Activated naive CD4-positive, alpha-beta T cell treated with anti-CD3 and anti-CD28 coated beads, Interleukin-2, amount 50 U/mL, for 72 hours (primary cell): Measurements from ENCODE around the gene COL25A1. TPM values are rescaled to one million over a fixed set of nuclear protein-coding genes. Genes with fewer than 3 reads are reported as not detected.

Experiments used
- ATAC-seq, 2 donors: fragments of 150-1000 bp; cut with Tn5 transposase; 2 replicates each; pipeline ENCODE4 v1.10.0; 2021; ENCODE audit warnings: mild to moderate bottlenecking in 2 of 2, moderate library complexity in 2 of 2
- DNase-seq, 2 donors: peaks; one replicate each; pipeline ENCODE4 v3.0.0; 2021 to 2022; ENCODE audit warnings: low spot score in 2 of 2
- H3K27ac Mint-ChIP-seq, 2 donors: one replicate each; pipeline ENCODE4 v1.8.0; 2022; ENCODE audit warnings: mild to moderate bottlenecking in 2 of 2, mixed read lengths in 2 of 2
- H3K36me3 Mint-ChIP-seq, 2 donors: one replicate each; pipeline ENCODE4 v1.8.0; 2022; ENCODE audit warnings: mixed read lengths in 2 of 2
- H3K9me3 Mint-ChIP-seq, 2 donors: one replicate each; pipeline ENCODE4 v1.8.0; 2022; ENCODE audit warnings: mixed read lengths in 2 of 2
- total RNA-seq, 2 donors: library from RNA; stranded (reverse); gene quantifications; one replicate each; pipeline ENCODE4 v1.2.3, GENCODE V29; 2022

COL25A1 gene
- total RNA-seq, 2 donors from 2014 or later: not detected

DNA sequence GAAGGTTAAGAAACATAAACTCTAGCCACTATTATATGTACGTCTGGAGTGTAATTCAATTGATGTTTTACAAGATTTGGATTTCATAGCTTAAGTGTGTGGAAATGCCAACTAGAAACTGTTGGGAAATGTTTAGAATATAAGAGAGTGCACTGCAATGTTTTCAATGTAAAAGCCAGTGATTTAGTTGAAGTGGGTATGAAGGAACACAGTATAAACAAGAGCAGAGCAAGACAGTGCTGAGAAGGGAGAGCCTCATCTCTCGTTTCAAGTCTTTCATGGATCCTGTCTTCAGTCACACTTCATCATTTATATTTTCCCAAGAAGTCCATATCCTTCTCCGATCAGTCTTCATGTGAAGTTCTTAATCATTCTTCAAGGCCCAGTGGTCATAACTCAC lies 375.7 kb downstream of the COL25A1 start:
- Mint-ChIP-seq H3K27ac (no peak overlapping the region), H3K36me3 (no peaks in the 10 kb centered on the region), H3K9me3 (no peaks in the 10 kb centered on the region)
- DNase-seq (no peak), ATAC-seq (no peak)

DNA sequence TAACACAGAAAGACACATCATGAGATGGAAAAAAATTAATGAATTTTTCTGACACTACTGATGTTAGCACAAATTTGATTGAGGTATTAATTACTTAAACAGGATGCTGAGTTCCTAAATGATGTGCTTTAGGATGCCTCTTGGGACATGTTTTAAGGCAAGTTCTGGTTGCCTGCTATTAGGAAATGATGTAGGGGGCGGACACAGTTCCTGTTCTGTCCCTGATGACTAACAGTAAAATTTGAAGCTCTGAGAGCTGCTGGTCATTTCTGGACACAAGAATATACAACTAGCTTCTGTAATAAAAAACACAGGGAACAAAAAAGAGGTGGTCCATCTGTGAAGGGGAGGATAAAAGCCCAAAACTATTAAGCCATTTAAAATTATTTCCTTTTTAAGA lies 376.4 kb downstream of the COL25A1 start:
- Mint-ChIP-seq H3K36me3 (no peaks in the 10 kb centered on the region), H3K27ac (no peak overlapping the region), H3K9me3 (no peaks in the 10 kb centered on the region)
- DNase-seq (no peak), ATAC-seq (no peak)

DNA sequence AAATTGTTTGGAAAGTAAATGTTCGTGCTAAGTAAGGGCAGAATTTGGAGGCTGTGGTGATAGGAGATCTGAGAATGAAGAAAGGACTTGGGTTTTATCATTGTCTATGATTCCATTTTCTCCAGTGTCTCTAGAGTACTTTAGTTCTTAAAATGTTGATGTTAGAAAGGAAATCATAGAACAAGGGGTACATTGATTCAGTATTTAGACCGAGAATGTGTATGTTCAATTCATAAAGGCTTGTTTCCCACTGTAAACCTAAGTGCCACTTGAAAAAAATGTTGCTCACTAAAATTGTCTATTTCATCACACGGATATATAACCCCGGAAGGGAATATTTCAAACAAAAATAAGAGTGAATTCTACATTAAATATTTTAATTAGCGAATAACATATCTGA lies 380.3 kb downstream of the COL25A1 start:
- Mint-ChIP-seq H3K27ac (no peak overlapping the region), H3K36me3 (no peaks in the 10 kb centered on the region), H3K9me3 (no peaks in the 10 kb centered on the region)
- DNase-seq: no peak
- no peak for ATAC-seq

DNA sequence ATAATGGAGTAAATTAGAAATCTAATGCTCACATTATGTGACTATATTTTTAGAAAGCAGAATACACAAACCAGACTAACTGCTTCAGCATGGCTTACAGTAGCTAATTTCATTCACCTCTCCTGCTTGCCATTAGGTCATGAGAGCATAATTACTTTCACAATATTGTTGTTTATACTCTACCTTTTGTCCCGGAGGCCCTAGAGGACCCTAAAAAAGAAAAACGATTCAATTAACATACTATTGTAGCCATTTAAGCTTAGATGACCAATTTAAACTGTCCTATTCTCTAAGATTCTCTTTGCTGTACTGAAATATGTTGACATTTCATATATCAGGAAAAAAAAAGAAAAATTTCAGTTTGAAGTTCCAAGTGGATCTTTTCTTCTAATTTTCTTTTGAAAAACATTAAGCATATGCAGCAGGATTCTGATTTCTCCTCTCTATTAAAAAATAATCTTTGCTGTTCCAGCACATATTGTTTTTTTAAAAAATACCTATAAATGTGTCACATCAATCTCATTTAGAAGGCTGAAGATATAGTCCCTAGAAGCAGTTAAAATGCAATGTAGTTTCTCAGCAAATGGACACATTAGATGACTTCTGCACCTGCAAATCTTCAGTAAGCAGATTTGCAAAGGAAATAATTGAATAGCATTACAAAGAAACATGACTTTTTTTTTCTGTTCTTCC lies 381.9 kb downstream of the COL25A1 start:
- Mint-ChIP-seq H3K36me3 (no peaks in the 10 kb centered on the region), H3K27ac (no peak overlapping the region), H3K9me3 (no peaks in the 10 kb centered on the region)
- no peak for ATAC-seq
- DNase-seq: no peak

DNA sequence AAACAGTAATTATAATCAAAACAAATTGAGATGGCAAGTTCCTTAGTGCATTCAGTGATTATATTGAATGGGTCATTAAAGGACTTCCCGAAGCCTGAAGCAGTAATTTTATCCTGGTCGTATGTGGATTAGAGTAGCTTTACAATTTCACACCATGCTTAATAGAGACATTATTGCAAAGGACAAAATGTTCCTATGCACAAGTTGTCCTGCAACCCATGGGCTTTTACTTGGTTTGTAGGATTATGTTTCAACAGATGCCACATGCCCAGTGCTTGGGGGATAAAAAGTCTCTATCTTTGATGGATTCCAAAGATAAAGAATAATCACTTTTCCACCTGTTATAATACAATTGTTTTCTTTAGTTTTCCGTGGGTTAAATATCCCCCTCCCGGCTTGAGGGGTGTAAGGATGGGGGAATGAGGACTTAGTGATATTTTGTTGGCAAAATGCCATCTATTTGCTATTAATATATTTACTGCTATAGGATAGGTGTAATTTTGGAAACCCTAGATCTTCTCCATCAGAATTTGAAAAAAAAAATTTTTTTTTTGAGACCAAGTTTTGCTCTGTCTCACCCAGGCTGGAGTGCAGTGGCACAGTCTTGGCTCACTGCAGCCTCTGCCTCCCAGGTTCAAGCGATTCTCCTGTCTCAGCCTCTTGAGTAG lies 383.1 kb downstream of the COL25A1 start:
- Mint-ChIP-seq H3K27ac (no peak overlapping the region), H3K36me3 (no peaks in the 10 kb centered on the region), H3K9me3 (no peaks in the 10 kb centered on the region)
- DNase-seq (no peak), ATAC-seq (no peak)

DNA sequence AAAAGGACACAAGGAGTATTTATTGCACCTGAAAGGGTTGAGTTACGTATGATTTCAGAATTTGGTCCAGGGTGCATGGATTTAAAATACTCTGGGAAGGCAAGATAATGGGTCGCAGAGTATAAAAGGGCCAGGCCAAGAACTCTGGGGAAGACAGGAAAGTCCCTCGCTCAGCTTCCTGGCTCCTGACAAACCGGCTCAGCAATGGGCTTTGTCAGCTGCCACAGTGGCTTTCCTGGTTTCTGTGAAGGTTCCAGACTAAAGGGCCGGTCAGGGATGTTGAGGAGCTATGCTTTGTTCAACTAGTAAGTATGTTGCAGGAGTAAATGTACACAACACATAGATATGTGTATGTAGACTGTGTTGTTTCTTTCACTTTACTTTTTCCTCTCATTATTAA lies 385.2 kb downstream of the COL25A1 start:
- DNase-seq (no peak), ATAC-seq (no peak)
- no peaks in the 10 kb centered on the region for H3K36me3 Mint-ChIP-seq
- H3K9me3 Mint-ChIP-seq: no peaks in the 10 kb centered on the region
- H3K27ac Mint-ChIP-seq: no peak overlapping the region

DNA sequence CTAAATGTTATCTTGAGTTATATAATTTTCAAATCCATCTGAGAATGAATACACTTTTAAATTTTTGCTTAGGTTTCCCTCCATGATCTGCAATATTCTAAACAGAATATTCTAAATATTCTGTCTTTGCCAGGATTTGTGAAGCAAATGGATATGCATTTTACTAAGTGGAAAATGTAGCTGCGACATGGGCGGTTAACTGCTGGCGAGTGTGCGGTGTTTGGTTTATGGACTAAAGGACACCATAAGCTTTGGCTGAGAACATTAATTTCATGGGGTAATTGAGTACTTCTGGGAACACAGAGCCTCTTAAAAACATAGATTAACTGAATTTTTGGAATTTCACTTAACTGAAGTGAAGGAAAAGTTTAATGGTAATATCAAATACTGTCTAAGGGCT lies 385.8 kb downstream of the COL25A1 start:
- ATAC-seq (no peak), DNase-seq (no peak)
- H3K36me3 Mint-ChIP-seq: no peaks in the 10 kb centered on the region

DNA sequence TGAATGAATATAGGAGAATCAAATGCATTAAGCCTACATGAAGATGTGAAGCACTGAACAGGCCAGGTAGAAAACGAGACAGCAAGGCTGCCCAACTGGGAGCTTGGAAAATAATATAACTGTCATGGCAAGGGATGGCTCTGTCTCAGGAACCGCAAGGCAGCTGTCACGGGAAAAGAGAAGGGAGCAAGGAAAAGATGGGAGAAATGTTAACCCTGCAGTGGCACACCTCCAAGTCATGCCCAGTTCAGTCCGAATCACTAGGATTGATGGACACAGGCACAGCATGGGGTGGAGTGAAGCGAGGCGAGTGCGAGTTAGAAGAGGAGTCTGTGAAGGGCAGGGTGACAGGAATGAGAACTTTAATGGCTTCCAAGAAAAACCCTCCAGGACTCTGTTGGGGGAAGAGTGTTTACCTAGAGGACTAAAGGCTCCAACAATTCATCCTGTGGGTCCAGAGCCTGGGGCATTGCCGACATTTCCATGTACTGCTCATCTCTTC lies 395.5 kb downstream of the COL25A1 start:
- Mint-ChIP-seq H3K9me3 (no peaks in the 10 kb centered on the region), H3K36me3 (no peaks in the 10 kb centered on the region), H3K27ac (no peak overlapping the region)
- DNase-seq: no peak
- no peak for ATAC-seq

More for the DNA sequence above, 385.8 kb downstream of the COL25A1 start:
- H3K9me3 Mint-ChIP-seq: no peaks in the 10 kb centered on the region
- no peak overlapping the region for H3K27ac Mint-ChIP-seq

DNA sequence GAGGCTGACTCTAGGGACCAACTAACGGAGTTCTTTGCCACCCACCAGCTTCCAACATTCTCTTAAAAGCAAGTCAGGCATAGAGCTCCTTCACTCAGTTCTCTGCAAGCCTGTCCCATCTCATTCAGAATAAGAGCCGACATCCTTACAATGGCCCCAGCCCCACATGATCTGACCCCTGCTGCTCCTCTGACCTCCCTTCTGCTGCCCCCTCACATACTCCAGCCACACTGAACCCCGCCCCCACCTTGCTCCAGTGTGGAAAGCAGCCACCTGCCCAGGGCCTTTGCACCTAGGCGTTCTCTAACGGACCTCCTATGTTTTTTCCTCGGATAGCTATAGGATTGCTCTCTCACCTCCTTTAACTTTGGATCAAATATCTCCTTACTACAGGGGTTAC lies 396.5 kb downstream of the COL25A1 start:
- DNase-seq: no peak
- ATAC-seq: no peak
- Mint-ChIP-seq H3K27ac (no peak overlapping the region), H3K36me3 (no peaks in the 10 kb centered on the region), H3K9me3 (no peaks in the 10 kb centered on the region)

DNA sequence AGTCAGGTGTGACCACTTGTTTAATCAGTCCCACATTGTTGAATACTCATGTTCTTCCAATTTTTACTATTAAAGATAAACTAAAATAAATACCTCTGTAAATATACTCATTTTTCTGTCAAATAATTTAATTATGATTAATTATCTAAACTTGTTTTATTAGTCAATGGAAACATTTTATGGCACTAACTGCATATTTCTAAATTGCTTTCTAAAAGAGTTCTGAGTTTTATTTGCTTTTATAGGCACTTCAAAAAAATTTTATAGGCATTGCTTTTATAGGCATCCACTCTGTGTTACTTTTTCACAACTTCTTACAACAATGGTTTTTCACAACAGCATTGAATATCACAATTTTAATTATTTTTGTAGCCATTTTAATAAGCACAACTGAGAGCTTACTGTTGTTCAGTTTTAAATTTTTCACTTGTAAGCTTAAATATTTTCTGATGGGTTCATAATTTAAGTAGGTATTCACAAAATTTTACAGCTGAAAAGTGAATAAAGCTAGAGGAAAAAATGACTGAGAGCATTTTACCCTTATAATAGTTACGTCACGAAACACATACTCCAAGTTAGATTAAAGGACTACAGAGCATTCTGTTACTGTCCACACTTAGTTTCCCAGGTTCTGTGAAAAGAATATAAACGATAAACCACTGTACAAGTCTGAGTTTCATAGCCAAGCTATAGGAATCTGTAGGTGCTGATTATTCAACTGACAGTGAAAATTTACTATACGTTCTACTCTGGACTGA lies 398.8 kb downstream of the COL25A1 start:
- H3K9me3 Mint-ChIP-seq: no peaks in the 10 kb centered on the region

DNA sequence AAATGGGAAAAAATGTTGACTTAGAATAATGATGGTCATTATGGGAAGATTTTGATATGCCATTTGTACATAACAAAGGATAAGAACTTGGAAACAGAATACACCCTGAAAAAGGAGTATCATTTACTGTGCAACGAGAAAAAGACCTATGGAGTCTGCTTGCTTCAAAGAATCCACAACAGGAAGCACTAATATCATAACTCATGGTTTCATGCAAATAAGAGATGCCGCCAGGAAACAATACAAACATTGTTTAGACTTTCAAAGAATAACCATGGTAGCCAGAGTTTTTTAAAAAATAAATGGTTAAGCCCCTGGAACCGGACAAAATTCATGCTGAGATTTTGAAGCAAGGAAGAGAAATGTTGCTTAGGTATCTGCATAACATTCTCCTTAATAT lies 399.7 kb downstream of the COL25A1 start:
- H3K9me3 Mint-ChIP-seq: no peaks in the 10 kb centered on the region
- ATAC-seq: no peak
- no peak overlapping the region for H3K27ac Mint-ChIP-seq
- no peak for DNase-seq
- H3K36me3 Mint-ChIP-seq: no peaks in the 10 kb centered on the region

More for the DNA sequence above, 398.8 kb downstream of the COL25A1 start:
- Mint-ChIP-seq H3K36me3 (no peaks in the 10 kb centered on the region), H3K27ac (no peak overlapping the region)
- ATAC-seq (no peak), DNase-seq (no peak)

DNA sequence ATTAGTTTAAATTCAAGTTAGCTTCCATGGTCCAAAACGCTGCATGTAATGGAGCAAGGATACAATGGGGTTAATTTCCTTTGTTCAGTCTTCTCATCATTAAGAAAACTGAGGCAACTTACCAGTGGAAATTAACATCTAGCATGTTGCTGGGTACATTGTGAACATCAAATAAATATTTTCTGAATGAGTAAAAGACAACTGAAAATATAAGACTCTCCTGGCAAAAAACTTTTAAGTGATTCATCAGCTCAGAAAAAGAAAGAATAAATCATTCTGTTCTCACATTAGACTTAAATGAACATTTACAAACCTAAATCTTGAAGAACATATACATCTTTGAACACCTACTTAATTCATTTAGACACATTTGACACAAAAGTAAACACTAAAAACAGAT lies 401.2 kb downstream of the COL25A1 start:
- DNase-seq (no peak), ATAC-seq (no peak)
- Mint-ChIP-seq H3K36me3 (no peaks in the 10 kb centered on the region), H3K27ac (no peak overlapping the region), H3K9me3 (no peaks in the 10 kb centered on the region)

DNA sequence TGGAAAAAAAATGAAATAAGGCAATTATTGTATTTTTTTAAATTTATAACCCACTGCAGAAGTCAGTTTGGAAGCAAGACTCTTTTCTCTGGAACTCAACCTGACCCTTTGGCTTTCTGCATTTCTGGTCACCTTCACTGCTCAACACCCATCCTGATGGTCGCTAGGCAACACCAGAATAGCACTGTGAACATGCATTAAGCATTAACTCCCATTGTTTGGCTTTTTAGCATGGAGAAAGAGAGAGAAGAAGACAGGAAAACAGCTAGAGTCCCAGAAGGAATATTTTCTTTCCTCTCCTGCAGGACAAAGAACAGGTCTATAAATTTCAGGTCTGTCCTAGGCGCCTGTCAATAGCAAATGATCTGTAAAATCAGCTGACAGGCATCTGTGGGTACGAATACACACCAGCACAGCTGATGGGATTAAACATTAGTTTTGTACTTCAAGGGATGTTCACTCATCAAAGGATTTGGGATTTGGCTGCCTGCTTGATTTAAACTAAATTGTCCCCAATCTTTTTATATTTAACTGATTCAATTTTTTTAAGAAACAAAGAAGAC lies 402.4 kb downstream of the COL25A1 start:
- no peaks in the 10 kb centered on the region for H3K9me3 Mint-ChIP-seq
- no peaks in the 10 kb centered on the region for H3K36me3 Mint-ChIP-seq
- DNase-seq (no peak), ATAC-seq (no peak)
- no peak overlapping the region for H3K27ac Mint-ChIP-seq

DNA sequence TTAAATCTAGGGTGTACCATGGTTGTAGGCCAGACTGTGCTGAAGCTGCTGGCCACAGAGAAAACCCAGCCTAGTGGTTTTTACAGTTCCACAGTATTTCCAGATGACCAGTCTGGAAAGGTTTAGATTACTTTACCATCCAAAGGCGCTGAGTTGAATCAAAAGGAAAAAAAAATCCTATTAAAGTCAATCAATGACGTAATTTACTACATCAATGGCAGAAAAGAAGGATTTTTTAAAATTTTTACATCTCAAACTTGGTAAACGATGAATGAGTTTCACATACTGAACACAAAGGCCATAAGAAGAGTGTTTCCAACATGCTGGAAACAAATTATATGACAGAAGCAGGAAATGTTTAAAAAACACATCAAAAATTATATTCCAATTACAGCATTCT lies 409.0 kb downstream of the COL25A1 start:
- Mint-ChIP-seq H3K36me3 (no peaks in the 10 kb centered on the region), H3K27ac (no peak overlapping the region), H3K9me3 (no peaks in the 10 kb centered on the region)
- no peak for ATAC-seq
- no peak for DNase-seq

DNA sequence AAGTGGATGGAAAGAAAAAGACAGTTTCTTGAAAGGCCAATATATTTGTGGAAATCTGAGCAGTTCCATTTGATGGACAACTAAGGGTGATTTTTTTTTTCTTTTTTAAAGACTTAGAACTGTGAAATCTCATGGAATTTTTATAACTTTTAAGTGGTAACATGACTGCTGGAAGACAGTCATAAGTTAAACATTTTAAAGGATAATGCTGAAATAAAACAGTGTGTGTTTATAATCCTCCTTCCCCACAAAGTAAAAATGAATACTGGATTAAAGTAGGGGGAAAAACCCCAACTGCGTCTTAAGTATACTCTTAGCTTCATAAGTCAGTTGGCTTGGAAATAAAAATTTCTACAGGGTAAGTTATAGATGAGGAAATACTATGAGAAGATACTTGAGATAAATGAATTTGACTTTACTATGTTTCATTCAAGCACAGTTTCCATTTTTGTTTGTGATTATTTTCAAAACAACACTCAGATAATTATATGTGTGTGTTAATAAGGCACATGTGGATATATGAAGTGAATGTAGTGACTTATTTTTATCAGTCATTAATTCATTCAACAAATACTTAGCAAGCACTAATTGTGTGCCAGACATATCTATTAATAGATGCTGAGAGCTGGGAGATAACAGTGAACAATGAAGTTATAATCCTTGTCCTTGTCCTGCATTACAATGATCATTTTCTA lies 410.4 kb downstream of the COL25A1 start:
- Mint-ChIP-seq H3K9me3 (no peaks in the 10 kb centered on the region), H3K36me3 (no peaks in the 10 kb centered on the region), H3K27ac (no peak overlapping the region)
- DNase-seq (no peak), ATAC-seq (no peak)

DNA sequence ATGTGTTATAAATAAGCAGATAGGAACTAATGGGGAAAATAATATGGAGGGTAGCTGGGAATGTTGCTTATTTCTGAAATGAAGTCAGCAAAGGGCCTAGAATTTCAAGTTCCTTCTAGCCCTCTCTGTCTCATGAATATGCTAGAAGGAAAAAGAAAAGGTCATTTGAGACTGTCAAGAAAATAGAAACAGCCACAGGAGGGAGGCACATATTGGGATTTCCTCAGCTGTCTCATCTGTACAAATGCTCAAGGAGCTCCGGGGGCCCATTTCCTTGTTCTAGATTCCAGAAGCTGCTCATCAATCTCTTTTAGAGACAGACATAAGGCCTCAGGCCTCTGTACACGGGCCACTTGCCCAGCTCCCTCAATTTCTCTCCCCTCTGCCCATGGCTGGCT lies 412.0 kb downstream of the COL25A1 start:
- Mint-ChIP-seq H3K27ac (no peak overlapping the region), H3K9me3 (no peaks in the 10 kb centered on the region), H3K36me3 (no peaks in the 10 kb centered on the region)
- no peak for ATAC-seq
- DNase-seq: no peak
